ENCODE results near the gene ACSL6.

The ACSL6 gene

GRCh38 chr5:131984956-131985665 lies 26.3 kb downstream of the ACSL6 start:
- no peaks in the 10 kb centered on the region for H3K9me3 ChIP-seq (ENCODE audit: control insufficient read depth in 1 of 2, low read length in 2 of 2)
- H3K27ac ChIP-seq (ENCODE audit: low read length): no peak overlapping the region
- H3K4me3 ChIP-seq (ENCODE audit: low read depth in 1 of 2, low read length in 2 of 2): no peak overlapping the region
- no peaks in the 10 kb centered on the region for H3K27me3 ChIP-seq (ENCODE audit: low read depth, low read length)
- peaks cover 0 to 10% of the 10 kb centered on the region in 2 donors for H3K4me1 ChIP-seq (ENCODE audit: control insufficient read depth in 1 of 2, insufficient read depth in 2 of 2, low read length in 2 of 2)
- no peaks in the 10 kb centered on the region for H3K36me3 ChIP-seq (ENCODE audit: control insufficient read depth in 1 of 2, insufficient read depth in 2 of 2, low read length in 2 of 2)

GRCh38 chr5:131983244-131983771 lies 28.1 kb downstream of the ACSL6 start:
- no peak overlapping the region for H3K4me3 ChIP-seq (ENCODE audit: low read depth in 1 of 2, low read length in 2 of 2)
- H3K4me1 ChIP-seq (ENCODE audit: control insufficient read depth in 1 of 2, insufficient read depth in 2 of 2, low read length in 2 of 2): peaks cover 0 to 10% of the 10 kb centered on the region in 2 donors
- no peaks in the 10 kb centered on the region for H3K27me3 ChIP-seq (ENCODE audit: low read depth, low read length)
- no peaks in the 10 kb centered on the region for H3K36me3 ChIP-seq (ENCODE audit: control insufficient read depth in 1 of 2, insufficient read depth in 2 of 2, low read length in 2 of 2)
- no peak overlapping the region for H3K27ac ChIP-seq (ENCODE audit: low read length)
- H3K9me3 ChIP-seq (ENCODE audit: control insufficient read depth in 1 of 2, low read length in 2 of 2): no peaks in the 10 kb centered on the region

- H3K36me3 ChIP-seq (ENCODE audit: control insufficient read depth in 1 of 2, insufficient read depth in 2 of 2, low read length in 2 of 2): no peaks in the 10 kb centered on the region
- no peaks in the 10 kb centered on the region for H3K27me3 ChIP-seq (ENCODE audit: low read depth, low read length)
- no peaks in the 10 kb centered on the region for H3K9me3 ChIP-seq (ENCODE audit: control insufficient read depth in 1 of 2, low read length in 2 of 2)
- H3K27ac ChIP-seq (ENCODE audit: low read length): no peak overlapping the region
- peaks cover 0 to 10% of the 10 kb centered on the region in 2 donors for H3K4me1 ChIP-seq (ENCODE audit: control insufficient read depth in 1 of 2, insufficient read depth in 2 of 2, low read length in 2 of 2)
- no peak overlapping the region for H3K4me3 ChIP-seq (ENCODE audit: low read depth in 1 of 2, low read length in 2 of 2)
Observed at GRCh38 chr5:131981516-131981915, 29.9 kb downstream of the ACSL6 start.

GRCh38 chr5:131980696-131981095 lies 30.8 kb downstream of the ACSL6 start:
- Histone ChIP-seq H3K36me3 (ENCODE audit: control insufficient read depth in 1 of 2, insufficient read depth in 2 of 2, low read length in 2 of 2) (no peaks in the 10 kb centered on the region), H3K4me1 (ENCODE audit: control insufficient read depth in 1 of 2, insufficient read depth in 2 of 2, low read length in 2 of 2) (peaks cover 0 to 10% of the 10 kb centered on the region in 2 donors), H3K9me3 (ENCODE audit: control insufficient read depth in 1 of 2, low read length in 2 of 2) (no peaks in the 10 kb centered on the region), H3K4me3 (ENCODE audit: low read depth in 1 of 2, low read length in 2 of 2) (no peak overlapping the region), H3K27me3 (ENCODE audit: low read depth, low read length) (no peaks in the 10 kb centered on the region), H3K27ac (ENCODE audit: low read length) (no peak overlapping the region)

- Histone ChIP-seq H3K27ac (ENCODE audit: low read length) (no peak overlapping the region), H3K36me3 (ENCODE audit: control insufficient read depth in 1 of 2, insufficient read depth in 2 of 2, low read length in 2 of 2) (no peaks in the 10 kb centered on the region), H3K9me3 (ENCODE audit: control insufficient read depth in 1 of 2, low read length in 2 of 2) (no peaks in the 10 kb centered on the region), H3K27me3 (ENCODE audit: low read depth, low read length) (no peaks in the 10 kb centered on the region), H3K4me1 (ENCODE audit: control insufficient read depth in 1 of 2, insufficient read depth in 2 of 2, low read length in 2 of 2) (peaks cover 0 to 10% of the 10 kb centered on the region in 2 donors), H3K4me3 (ENCODE audit: low read depth in 1 of 2, low read length in 2 of 2) (no peak overlapping the region)
Observed at GRCh38 chr5:131979816-131980215, 31.6 kb downstream of the ACSL6 start.

GRCh38 chr5:131977212-131977604 lies 34.2 kb downstream of the ACSL6 start:
- Histone ChIP-seq H3K27ac (ENCODE audit: low read length) (no peak overlapping the region), H3K9me3 (ENCODE audit: control insufficient read depth in 1 of 2, low read length in 2 of 2) (no peaks in the 10 kb centered on the region), H3K27me3 (ENCODE audit: low read depth, low read length) (no peaks in the 10 kb centered on the region), H3K36me3 (ENCODE audit: control insufficient read depth in 1 of 2, insufficient read depth in 2 of 2, low read length in 2 of 2) (no peaks in the 10 kb centered on the region), H3K4me3 (ENCODE audit: low read depth in 1 of 2, low read length in 2 of 2) (no peak overlapping the region), H3K4me1 (ENCODE audit: control insufficient read depth in 1 of 2, insufficient read depth in 2 of 2, low read length in 2 of 2) (no peaks in the 10 kb centered on the region)

- Histone ChIP-seq H3K4me3 (ENCODE audit: low read depth in 1 of 2, low read length in 2 of 2) (no peak overlapping the region), H3K9me3 (ENCODE audit: control insufficient read depth in 1 of 2, low read length in 2 of 2) (no peaks in the 10 kb centered on the region), H3K27me3 (ENCODE audit: low read depth, low read length) (no peaks in the 10 kb centered on the region), H3K36me3 (ENCODE audit: control insufficient read depth in 1 of 2, insufficient read depth in 2 of 2, low read length in 2 of 2) (no peaks in the 10 kb centered on the region), H3K4me1 (ENCODE audit: control insufficient read depth in 1 of 2, insufficient read depth in 2 of 2, low read length in 2 of 2) (no peaks in the 10 kb centered on the region), H3K27ac (ENCODE audit: low read length) (no peak overlapping the region)
Observed at GRCh38 chr5:131976414-131977211, 34.8 kb downstream of the ACSL6 start.

- no peak overlapping the region for H3K27ac ChIP-seq (ENCODE audit: low read length)
- no peaks in the 10 kb centered on the region for H3K36me3 ChIP-seq (ENCODE audit: control insufficient read depth in 1 of 2, insufficient read depth in 2 of 2, low read length in 2 of 2)
- no peaks in the 10 kb centered on the region for H3K9me3 ChIP-seq (ENCODE audit: control insufficient read depth in 1 of 2, low read length in 2 of 2)
- H3K4me1 ChIP-seq (ENCODE audit: control insufficient read depth in 1 of 2, insufficient read depth in 2 of 2, low read length in 2 of 2): no peaks in the 10 kb centered on the region
- no peak overlapping the region for H3K4me3 ChIP-seq (ENCODE audit: low read depth in 1 of 2, low read length in 2 of 2)
- no peaks in the 10 kb centered on the region for H3K27me3 ChIP-seq (ENCODE audit: low read depth, low read length)
Observed at GRCh38 chr5:131974956-131975726, 36.3 kb downstream of the ACSL6 start.

- H3K4me1 ChIP-seq (ENCODE audit: control insufficient read depth in 1 of 2, insufficient read depth in 2 of 2, low read length in 2 of 2): no peaks in the 10 kb centered on the region
- no peak overlapping the region for H3K27ac ChIP-seq (ENCODE audit: low read length)
- no peak overlapping the region for H3K4me3 ChIP-seq (ENCODE audit: low read depth in 1 of 2, low read length in 2 of 2)
- H3K27me3 ChIP-seq (ENCODE audit: low read depth, low read length): no peaks in the 10 kb centered on the region
- no peaks in the 10 kb centered on the region for H3K36me3 ChIP-seq (ENCODE audit: control insufficient read depth in 1 of 2, insufficient read depth in 2 of 2, low read length in 2 of 2)
- no peaks in the 10 kb centered on the region for H3K9me3 ChIP-seq (ENCODE audit: control insufficient read depth in 1 of 2, low read length in 2 of 2)
Observed at GRCh38 chr5:131974622-131974955, 36.9 kb downstream of the ACSL6 start.

GRCh38 chr5:131974016-131974415 lies 37.4 kb downstream of the ACSL6 start:
- Histone ChIP-seq H3K36me3 (ENCODE audit: control insufficient read depth in 1 of 2, insufficient read depth in 2 of 2, low read length in 2 of 2) (no peaks in the 10 kb centered on the region), H3K27me3 (ENCODE audit: low read depth, low read length) (no peaks in the 10 kb centered on the region), H3K27ac (ENCODE audit: low read length) (no peak overlapping the region)

GRCh38 chr5:131973089-131973712 lies 38.3 kb downstream of the ACSL6 start:
- no peaks in the 10 kb centered on the region for H3K4me1 ChIP-seq (ENCODE audit: control insufficient read depth in 1 of 2, insufficient read depth in 2 of 2, low read length in 2 of 2)
- no peaks in the 10 kb centered on the region for H3K27me3 ChIP-seq (ENCODE audit: low read depth, low read length)
- no peak overlapping the region for H3K27ac ChIP-seq (ENCODE audit: low read length)
- H3K9me3 ChIP-seq (ENCODE audit: control insufficient read depth in 1 of 2, low read length in 2 of 2): no peaks in the 10 kb centered on the region
- H3K4me3 ChIP-seq (ENCODE audit: low read depth in 1 of 2, low read length in 2 of 2): no peak overlapping the region
- no peaks in the 10 kb centered on the region for H3K36me3 ChIP-seq (ENCODE audit: control insufficient read depth in 1 of 2, insufficient read depth in 2 of 2, low read length in 2 of 2)

More at GRCh38 chr5:131974016-131974415, 37.4 kb downstream of the ACSL6 start:
- Histone ChIP-seq H3K4me3 (ENCODE audit: low read depth in 1 of 2, low read length in 2 of 2) (no peak overlapping the region), H3K9me3 (ENCODE audit: control insufficient read depth in 1 of 2, low read length in 2 of 2) (no peaks in the 10 kb centered on the region), H3K4me1 (ENCODE audit: control insufficient read depth in 1 of 2, insufficient read depth in 2 of 2, low read length in 2 of 2) (no peaks in the 10 kb centered on the region)

Measured in muscle layer of duodenum (tissue), 2 donors.